ENCODE data around the gene TP73.

The TP73 gene

DNA sequence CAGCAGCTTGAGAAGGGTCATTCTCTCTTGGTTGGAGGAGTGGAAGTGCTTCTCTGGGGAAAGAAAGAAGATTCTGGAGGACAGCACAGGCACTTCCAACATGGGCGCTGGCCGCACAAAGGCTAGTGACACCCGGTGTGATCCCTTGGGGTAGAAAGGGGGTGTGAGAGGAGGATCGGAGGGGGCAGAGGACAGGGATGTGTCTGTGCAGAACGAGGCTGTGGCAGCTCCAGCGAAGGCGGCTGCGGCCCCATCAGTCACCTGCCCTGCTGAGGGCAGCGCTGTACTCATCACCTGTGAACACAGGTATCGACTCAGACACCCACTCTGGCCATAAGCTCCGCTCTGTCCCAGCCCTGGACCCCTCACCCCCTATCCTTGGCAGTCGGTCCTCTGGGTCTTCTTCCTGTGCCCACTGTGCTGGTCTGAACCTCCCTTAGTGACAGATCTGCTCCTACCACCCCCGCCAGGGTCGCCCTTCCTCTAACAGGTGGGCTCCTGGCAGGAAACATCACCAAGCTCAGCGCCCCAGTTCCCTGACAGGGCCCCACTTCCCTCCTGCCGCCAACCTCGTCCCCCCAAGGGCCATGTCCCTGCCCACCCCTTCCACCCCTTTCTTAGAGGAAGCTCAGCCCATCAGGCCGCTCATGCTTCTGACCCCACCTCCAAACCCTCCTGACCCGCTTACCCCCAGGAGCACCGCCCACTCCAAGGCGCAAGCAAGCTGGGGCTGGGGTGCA lies 20.1 kb downstream of the TP73 start:
- no peak for DNase-seq (ENCODE audit: low read depth, low spot score)

DNA sequence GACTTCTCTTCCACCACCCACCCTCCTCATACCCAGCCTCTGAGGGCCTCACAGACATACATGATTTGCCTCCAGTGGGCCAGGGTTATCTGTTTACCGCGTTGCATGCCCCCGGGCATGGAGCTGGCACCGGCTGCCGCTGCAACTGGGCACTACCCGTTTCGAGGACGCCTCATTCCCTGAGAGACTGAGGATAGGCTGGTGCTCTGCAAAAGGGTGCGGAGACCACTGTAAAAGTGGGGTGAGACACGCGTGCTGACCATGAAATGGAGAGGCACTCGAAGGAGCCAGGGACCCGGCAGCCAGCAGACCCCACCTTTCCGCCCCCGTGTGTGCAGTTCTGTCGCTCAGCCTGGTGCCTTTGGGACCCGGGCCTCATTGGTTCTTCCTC lies 20.6 kb downstream of the TP73 start:
- no peak for DNase-seq (ENCODE audit: low read depth, low spot score)

DNA sequence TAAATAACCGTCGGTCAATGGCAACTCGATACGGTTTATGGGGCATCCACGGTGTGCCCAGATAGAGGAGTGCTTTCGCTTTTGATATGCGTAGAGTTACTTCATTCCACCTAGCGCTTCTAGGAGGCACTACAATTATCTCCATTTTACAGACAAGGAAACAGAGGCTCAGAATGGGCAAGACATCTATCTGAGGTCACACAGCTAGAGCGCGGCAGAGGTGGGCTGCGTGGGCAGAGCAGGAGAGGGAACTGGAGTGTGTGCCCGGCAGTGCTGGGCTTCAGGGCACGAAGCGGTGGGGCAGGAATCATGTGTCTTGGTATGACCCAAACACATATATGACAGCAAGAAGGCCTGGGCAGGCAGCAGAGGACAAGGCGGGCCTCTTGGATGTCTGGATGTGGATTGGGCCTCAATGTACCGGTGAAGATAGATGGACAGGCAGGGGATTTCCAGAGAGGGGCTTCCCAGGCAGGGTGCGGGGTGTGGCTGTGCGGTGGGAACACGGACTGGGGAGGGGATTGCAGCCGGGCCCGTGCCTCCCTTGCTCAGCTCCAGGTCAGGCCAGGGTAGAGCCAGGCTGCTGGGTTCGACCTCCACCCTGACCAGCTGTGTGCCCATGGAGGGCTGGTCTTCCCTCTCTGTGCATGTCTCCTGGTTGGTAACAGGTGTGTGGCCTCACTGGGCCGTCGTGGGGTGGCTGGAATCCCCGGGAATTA lies 21.2 kb downstream of the TP73 start:
- DNase-seq (ENCODE audit: low read depth, low spot score): no peak

DNA sequence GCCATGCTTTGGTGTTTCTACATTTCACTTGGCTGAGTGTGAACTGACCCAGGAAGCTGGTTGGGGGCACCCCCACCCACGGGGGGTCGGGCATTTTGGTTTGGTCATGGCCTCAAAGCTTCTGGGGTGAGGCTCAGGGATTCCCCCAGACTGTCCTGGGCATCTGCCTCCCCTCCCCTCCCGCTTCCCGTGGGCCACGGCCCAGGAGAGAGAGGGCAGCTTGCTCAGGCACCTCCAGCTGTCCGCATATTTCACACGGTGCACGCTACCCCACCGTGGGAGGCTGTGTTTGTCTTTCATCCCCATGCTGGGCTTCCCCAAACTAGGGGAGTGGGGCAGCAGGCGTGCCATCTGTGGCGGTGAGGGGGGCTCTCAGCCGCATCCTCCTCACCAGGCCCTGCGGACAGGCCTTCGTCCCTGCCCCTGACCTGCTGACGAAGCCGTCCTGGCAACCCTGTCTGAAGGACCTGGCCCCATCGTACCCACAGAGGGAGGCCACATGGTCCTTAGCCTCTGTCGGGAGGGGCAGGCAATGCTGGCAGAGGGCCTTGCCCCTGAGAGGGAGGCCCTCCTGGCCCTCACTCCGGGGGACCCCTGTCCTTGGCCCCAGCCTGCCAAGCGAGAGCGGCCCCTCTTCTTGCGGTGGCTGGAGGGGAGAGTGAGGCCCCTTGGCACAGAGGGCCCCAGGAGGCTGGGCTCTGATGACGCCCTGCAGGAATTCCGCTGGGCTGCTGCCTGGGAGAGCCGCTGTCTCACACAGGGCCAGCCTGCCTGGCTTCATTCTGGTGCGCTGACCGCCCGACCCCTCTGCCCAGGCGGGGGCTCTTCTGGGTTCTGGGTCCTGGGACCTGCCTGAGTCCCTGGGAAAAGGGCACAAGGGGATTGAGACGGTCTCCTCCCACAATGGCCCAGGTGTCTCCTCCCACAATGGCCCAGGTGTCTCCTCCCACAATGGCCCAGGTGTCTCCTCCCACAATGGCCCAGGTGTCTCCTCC lies 22.1 kb downstream of the TP73 start:
- no peak for DNase-seq (ENCODE audit: low read depth, low spot score)

DNA sequence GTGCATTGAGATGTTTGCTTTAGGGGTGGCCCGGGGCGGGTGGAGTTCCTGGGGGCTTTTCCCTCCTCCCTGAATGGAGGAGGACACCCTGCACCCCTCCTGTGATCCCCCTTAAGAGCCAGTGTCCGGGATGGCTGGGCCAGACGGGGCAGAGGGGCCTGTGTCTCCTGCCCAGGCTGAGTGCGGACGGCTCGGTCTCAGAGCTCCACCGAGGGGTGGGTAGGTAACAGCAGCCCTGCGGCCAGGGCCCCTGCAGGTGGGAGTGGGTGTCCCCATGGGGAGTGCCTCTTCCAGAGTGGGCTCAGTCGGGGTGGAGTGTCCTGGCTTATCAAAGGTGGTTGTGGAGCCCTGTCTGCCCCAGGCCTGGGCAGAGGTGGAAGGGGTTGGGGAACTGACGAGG lies 23.1 kb downstream of the TP73 start:
- no peak for DNase-seq (ENCODE audit: low read depth, low spot score)

DNA sequence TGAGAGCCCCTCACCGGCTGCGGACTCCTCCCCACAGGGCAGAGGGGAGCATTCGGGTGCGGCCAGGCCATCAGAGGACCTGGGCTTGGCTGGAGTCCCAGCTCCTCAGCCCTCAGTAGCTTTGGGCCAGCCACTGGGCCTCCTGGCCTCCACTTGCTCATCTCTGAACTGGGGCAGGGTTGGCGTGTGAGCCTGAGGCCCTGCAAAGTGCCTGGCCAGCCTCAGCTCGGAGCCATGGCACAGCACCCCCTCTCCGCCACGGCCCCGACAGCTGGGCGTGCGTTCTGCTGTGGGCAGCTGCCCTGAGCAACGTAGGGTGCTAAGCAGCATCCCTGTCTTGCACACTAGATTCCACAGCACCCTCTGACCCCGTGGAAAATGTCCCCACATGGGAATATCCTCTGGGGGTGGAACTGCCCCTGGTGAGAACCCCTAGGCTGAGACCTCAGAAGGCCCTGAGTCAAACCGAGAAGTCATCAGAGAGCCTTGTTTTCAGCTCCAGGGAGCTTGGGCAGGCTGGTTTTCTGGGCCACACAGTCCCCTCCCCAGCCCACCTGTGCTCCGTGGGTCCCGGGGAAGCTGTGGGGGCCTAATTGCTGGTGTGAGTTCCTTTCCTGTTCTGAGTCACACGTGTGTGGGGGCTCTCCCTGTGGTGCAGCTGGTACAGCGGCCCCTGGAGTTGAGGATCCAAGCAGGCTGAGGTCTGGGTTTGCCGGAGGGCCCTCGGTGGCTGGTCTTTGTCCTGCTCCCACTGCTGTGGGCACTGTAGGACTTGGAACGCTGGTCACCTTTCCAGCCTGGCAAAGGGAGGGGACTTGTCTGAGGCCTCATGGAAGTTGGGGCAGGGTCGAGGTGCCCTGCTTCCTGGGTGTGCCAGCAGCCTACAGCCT lies 24.5 kb downstream of the TP73 start:
- no peak for DNase-seq (ENCODE audit: low read depth, low spot score)

DNA sequence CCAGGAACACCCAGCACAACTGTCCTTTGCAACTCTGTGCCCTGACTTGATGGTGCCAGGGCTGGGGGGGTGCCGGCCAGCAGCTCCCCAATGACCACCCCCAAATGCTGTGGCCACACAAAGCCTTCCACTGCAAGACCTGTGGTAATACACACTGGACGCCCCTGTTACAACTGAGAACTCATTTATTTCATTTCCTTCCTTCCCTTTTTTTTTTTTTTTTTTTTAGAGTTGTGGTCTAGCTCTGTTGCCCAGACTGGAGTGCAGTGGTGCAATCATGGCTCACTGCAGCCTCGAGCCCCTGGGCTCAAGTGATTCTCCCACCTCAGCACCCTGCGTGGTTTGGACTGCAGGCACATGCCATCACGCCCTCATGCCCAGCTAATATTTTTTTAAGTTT lies 25.2 kb downstream of the TP73 start:
- DNase-seq (ENCODE audit: low read depth, low spot score): no peak

DNA sequence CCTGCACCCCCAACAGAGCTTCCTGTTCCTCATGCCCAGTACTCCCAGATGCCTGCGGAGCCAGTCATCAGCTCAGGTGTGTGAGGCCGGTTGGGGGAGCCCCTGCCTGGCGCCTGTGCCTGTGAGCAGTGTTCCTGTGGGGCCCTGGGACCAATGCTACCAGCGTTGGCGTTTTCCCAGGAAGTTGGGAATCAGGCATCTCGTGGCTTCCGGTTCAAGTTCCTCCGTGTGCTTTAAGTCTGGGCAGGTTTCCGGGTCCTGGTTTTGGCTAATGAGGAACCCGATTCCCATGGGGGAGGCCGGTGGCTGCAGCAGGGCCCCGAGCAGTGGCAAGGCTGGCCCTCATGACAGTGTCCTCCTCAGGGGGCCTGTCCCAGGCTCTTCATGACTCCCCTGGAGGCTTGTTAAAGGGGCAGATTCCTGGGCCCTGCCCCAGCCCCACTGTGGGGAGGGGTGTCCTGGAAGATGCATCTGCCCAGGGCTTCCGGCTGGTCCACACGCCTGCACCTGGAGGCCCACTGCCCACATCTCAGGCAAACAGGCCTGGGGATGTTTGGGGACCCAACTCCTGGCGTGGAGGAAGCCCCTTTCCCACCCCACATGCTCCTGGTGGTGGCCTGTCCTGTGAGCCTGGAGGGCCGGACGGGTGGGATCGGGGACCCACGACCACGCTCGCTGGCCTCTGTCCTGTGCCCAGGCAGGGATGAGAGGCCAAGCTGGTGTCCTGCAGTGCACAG lies 26.2 kb downstream of the TP73 start:
- no peak for DNase-seq (ENCODE audit: low read depth, low spot score)

DNA sequence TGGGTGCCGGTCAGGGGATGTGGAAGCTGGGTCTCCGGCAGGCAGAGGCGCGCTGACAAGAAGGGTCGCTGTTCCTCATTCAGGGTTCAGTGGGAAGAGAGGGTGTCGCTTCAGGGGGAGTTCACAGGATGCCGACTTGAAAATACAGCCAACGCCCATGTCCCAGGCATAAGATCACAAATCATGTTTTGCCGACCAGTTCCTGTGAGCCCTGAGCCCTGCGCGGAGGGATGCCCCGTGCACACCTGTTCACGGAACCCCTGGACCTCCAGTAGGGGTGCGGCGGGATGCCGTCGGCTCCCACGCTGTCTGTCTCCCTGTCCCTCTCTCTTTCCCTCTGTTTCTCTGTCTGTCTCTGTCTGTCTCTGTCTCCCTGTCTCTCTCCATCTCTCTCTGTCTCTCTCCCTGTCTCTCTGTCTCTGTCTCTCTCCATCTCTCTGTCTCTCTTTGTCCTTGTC lies 26.8 kb downstream of the TP73 start:
- DNase-seq (ENCODE audit: low read depth, low spot score): no peak

DNA sequence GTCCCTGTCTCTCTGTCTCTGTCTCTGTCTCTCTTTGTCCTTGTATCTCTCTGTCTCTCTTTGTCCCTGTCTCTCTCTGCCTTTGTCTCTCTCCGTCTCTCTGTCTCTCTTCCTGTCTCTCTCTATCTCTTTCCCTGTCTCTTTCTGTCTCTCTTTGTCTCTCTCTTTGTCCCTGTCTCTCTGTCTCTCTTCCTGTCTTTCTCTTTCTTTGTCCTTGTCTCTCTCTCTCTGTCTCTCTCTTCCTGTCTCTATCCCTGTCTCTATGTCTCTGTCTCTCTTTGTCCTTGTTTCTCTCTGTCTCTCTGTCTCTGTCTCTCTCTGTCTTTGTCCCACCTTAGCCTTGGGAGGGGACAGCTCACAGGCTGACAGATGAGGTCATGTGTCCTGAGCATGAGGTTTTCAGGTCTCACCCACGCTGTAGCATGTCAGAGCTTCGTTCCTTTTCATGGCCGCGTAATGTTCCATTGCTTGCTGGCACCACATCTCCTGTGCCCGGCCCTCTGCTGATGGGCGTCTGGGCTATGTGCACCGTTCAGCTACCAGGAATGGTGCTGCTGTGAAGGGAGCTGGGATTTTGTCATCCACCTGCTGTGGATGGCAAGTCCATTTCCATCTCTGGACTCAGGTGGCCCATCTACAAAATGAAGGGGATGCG lies 27.6 kb downstream of the TP73 start:
- DNase-seq (ENCODE audit: low read depth, low spot score): no peak

DNA sequence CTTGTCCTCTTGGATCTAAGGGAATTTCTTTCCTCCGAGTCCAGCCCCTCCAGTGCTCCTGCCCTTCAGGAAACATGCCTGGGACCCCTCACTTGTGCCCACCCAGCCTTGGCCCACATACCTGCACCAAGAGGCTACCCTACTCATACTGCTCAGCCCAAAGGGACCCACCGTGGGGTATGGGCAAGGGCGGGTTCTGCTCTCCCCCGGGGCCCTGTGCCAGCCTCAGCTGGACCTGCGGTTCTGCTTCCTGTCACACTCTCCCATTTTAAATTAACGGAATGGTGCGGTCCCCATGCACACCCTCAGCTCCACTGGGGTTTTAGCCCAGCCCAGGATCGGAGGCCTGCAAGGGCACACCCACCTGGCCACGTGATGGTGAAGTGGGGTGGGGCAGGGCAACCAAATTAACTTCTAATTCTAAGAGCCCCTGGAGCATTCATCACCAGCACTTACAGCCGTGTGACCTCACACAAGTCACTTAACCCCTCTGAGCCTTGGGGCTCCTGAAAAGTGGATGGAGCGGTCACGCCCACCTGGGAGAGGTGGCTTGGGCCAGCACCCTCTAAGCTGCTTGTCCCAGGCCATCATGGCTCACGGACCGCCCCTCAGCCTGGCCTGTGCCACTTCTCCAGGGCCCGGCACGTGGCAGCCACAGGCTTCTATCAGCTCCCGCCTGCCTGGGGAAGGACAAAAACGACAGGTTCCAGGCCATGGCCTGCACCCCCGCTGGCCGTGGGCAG lies 28.3 kb downstream of the TP73 start:
- no peak for DNase-seq (ENCODE audit: low read depth, low spot score)

DNA sequence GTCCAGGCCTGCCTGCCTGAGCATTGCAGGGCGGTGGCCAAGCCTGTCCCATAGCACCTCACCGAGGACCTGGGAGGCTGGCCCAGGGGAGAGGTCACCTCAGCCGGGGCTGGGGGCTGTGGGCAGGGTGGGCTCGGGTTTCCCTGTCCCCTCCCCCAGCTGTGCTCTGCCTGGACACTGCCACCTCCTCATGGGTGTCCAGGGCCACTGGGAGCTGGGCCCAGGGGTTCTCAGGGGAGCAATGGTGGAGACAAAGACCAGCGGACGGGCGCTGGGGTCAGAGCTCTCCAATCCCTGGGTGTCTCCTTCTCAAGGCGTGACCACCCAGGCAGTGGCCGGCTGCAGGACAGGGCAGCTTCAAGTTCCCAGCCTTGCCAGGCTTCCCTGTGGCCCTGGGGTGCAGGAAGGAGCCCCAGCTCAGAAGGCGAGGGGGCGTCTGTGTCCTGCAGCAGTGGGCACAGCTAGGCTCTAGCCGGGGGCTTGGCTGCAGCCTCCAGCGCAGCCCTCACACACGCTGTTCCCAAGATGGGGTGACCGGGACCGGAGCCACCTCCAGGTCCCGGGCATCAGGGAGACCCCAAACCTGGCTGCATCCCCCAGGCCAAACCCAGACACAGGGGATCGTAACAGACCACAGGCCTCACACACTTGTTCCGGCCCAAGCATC lies 29.0 kb downstream of the TP73 start:
- DNase-seq (ENCODE audit: low read depth, low spot score): no peak

DNA sequence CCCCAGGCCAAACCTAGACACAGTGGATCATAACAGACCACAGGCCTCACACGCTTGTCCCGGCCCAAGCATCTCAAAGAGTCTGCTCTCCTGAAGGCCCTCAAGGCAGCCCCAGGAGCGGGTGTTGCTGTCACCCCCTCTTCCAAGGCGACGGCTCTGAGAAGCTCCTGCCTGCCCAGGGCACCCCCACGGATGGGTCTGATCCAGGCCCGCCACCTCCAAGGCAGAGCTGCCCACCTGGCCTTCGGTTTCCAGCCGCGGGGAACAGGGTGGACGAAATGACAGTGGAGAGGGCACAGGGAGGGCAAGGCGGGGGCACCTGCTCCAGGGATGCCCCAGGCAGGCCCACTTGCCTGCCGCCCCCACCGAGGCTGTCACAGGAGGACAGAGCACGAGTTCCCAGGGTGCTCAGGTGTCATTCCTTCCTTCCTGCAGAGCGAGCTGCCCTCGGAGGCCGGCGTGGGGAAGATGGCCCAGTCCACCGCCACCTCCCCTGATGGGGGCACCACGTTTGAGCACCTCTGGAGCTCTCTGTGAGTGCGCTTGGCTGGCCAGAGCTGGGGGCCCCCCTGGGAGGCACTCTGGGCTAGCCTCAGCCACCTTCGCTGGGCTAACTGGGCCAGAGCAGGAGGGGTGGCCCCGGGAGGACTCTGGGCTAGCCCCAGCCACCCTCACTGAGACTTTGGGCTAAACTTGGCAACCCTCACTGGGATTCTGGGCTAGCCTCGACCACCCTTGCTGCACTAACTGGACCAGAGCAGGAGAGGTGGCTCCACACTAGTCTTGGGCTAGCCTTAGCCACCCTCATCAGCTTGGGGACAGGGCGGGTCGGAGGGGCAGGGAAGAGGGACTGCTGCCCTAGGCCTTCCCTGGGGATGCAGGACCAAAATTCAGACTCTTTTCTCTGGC lies 29.8 kb downstream of the TP73 start:
- DNase-seq (ENCODE audit: low read depth, low spot score): no peak

DNA sequence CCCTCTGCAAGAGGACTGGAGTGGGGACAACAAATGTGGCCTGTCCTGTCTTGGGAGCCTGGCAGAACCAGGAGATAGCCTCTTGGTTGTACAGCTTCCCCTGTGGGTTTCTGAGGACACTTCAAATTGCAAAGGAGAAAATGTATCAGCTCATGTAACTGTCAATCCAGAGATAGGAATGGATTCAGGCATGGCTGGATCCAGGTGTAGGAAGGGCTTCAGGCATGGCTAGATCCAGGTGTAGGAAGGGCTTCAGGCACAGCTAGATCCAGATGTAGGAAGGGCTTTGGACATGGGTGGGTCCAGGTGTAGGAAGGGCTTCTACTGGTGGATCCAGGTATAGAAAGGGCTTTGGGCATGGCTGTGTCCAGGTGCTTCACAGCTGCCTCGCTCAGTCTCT lies 30.9 kb downstream of the TP73 start:
- DNase-seq (ENCODE audit: low read depth, low spot score): no peak

DNA sequence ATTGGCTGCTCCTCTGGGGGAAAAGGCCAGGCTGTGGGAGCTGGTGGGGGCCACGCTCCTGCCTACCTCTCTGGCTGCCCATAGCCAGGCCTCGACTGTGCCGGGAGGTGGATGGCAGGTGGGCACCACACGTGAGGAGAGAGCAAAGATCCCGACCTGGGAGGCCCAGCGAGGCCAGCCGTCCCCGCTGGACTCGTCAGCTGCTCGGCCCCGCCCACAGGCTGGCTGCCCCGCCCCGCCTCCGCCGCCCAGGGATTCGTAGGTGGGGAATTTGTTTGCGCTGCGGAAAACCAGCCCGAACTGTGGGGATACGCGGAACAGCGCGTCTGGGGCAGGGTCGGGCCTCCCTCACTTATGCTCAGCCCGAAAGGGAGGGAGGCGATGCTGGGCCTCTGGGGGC lies 31.7 kb downstream of the TP73 start:
- no peak for DNase-seq (ENCODE audit: low read depth, low spot score)

DNA sequence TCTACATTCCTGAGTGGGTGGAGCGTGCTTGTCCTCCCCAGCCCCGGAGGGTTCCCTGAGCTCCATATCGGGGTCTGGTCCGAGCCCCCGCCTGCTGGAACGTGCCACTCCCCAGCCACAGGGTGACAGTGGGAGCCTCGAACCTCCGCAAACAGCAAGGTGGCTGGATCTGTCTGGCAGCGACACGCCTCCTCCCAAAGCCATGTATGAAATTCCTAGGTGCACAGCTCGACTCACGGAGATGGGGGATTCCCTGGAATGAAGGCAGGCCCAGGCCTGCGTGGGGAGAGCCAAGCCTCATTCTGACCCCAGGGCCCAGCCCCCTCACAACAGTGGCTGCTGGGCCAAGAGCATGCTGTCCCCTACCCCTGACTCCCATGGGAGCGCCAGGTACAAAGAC lies 32.9 kb downstream of the TP73 start:
- DNase-seq (ENCODE audit: low read depth, low spot score): no peak

DNA sequence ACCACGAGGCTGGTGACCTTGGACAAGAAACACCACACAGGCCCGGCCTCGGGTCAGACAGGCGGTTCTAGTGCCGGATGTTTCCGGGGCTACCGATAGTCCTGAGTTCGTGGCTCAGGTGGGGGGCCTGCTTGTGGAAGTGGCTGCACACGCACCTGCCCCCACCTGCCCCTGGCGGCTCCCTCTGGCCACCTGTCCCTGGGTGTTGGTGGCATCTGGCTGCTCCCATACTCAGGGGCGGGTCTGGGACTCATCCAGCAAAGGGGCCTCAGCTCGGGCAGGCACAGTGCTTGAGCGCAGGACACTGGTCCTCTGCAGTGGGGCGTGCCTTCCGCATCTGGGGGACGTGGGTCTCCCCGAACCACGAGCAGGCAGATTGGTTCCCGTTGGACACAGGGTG lies 33.6 kb downstream of the TP73 start:
- DNase-seq (ENCODE audit: low read depth, low spot score): no peak

DNA sequence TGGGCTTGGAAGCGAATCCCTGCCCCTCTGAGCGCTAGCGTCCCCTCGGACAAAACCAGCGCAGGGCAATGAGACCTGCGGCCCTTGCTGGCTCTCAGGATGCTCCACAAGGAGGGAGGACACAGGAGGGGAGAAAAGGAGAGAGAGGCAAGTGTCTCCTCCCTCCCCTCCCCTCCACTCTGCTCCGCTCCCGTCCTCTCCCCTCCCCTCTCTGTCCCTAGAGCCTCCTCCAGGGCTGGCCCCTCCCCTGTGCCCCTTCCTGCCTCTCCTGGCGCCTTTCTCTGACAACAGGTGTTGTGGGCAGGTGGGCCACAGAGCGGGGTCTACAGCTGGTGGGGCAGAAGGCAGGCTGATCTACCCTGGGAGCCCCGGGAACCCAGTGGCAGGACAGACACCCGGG lies 35.2 kb downstream of the TP73 start:
- DNase-seq (ENCODE audit: low read depth, low spot score): no peak

Data from smooth muscle cell of the brain vasculature (primary cell).